Nephron progenitor cell (in vitro differentiated cells): Measurements from ENCODE around the gene BCAP31.
"Not testable (repeated sequence)": the region's sequence is repeated elsewhere in the genome, so short reads cannot be mapped to it uniquely, and the experiment has no call there.

ENCODE experiments used
- DNase-seq: peaks from one replicate; pipeline ENCODE4 v3.0.0; 2021
- H3K27ac Mint-ChIP-seq: 2 replicates; pipeline ENCODE4 v1.8.0; 2021; ENCODE audit warnings: mild to moderate bottlenecking, moderate library complexity, mixed read lengths
- H3K27me3 Mint-ChIP-seq: 2 replicates; pipeline ENCODE4 v1.8.0; 2021; ENCODE audit warnings: mild to moderate bottlenecking, low read depth, mixed read lengths; ENCODE audit not compliant: poor library complexity
- H3K36me3 Mint-ChIP-seq: 2 replicates; pipeline ENCODE4 v1.8.0; 2021; ENCODE audit warnings: low read depth, mixed read lengths
- H3K4me1 Mint-ChIP-seq: 2 replicates; pipeline ENCODE4 v1.8.0; 2021; ENCODE audit warnings: mixed read lengths
- H3K4me3 Mint-ChIP-seq: 2 replicates; pipeline ENCODE4 v1.8.0; 2021; ENCODE audit warnings: mild to moderate bottlenecking, moderate library complexity, mixed read lengths
- H3K9me3 Mint-ChIP-seq: 2 replicates; pipeline ENCODE4 v1.8.0; 2021; ENCODE audit warnings: mild to moderate bottlenecking, moderate library complexity, mixed read lengths
- CTCF ChIP-seq: fragments of 200-600 bp; sonication (generic); IDR thresholded peaks from 2 replicates; pipeline ENCODE4 v1.5.0; 2021; ENCODE audit warnings: antibody characterized with exemption

BCAP31 gene

GRCh38 chrX:153687121-153688039 lies 36.8 kb downstream of the BCAP31 start, which contains the start of gene SLC6A8:
TSS of gene SLC6A8 (plus strand) at chrX:153687926. CDS start at chrX:153688575, 649 bp downstream.
- peak within 1 kb of the TSS; percentile 77 for H3K27ac Mint-ChIP-seq
- H3K9me3 Mint-ChIP-seq = peaks cover 23% of the 10 kb centered on the region

GRCh38 chrX:153686711-153687110 lies 37.5 kb downstream of the BCAP31 start:
- H3K27ac Mint-ChIP-seq = peak overlapping the region; percentile 77
- peaks cover 27% of the 10 kb centered on the region for H3K9me3 Mint-ChIP-seq
- H3K27me3 Mint-ChIP-seq = peaks cover 3% of the 10 kb centered on the region
- TF ChIP-seq CTCF = no peak
- peak overlapping the region; percentile 13 for H3K4me3 Mint-ChIP-seq
- DNase-seq = no peak
- H3K36me3 Mint-ChIP-seq = peaks cover 4% of the 10 kb centered on the region
- peaks cover 15% of the 10 kb centered on the region for H3K4me1 Mint-ChIP-seq

More at GRCh38 chrX:153687121-153688039, 36.8 kb downstream of the BCAP31 start, which contains the start of gene SLC6A8:
- peaks cover 15% of the 10 kb centered on the region for H3K4me1 Mint-ChIP-seq
- peak within 1 kb of the TSS; percentile 62 for H3K4me3 Mint-ChIP-seq
- H3K27me3 Mint-ChIP-seq = peaks cover 3% of the 10 kb centered on the region
- peaks cover 4% of the 10 kb centered on the region for H3K36me3 Mint-ChIP-seq
- DNase-seq = peak; percentile 77
- TF ChIP-seq CTCF = peak; percentile 35

- Mint-ChIP-seq H3K4me3 (peak overlapping the region; percentile 72), H3K27me3 (peaks cover 3% of the 10 kb centered on the region), H3K27ac (peak overlapping the region; percentile 77)
Observed at GRCh38 chrX:153685751-153686696, 38.2 kb downstream of the BCAP31 start.

GRCh38 chrX:153685156-153685536 lies 39.0 kb downstream of the BCAP31 start:
- no peak for TF ChIP-seq CTCF
- no peak for DNase-seq
- peaks cover 4% of the 10 kb centered on the region for H3K36me3 Mint-ChIP-seq
- peaks cover 35% of the 10 kb centered on the region for H3K9me3 Mint-ChIP-seq
- H3K4me3 Mint-ChIP-seq = no peak overlapping the region
- peaks cover 3% of the 10 kb centered on the region for H3K27me3 Mint-ChIP-seq
- no peak overlapping the region for H3K27ac Mint-ChIP-seq
- H3K4me1 Mint-ChIP-seq = peaks cover 15% of the 10 kb centered on the region

More at GRCh38 chrX:153685751-153686696, 38.2 kb downstream of the BCAP31 start:
- Mint-ChIP-seq H3K4me1 (peaks cover 15% of the 10 kb centered on the region), H3K9me3 (peaks cover 32% of the 10 kb centered on the region), H3K36me3 (peaks cover 4% of the 10 kb centered on the region)
- no peak for DNase-seq
- TF ChIP-seq CTCF = no peak

- DNase-seq = no peak
- TF ChIP-seq CTCF = no peak
- no peak overlapping the region for H3K4me3 Mint-ChIP-seq
- H3K9me3 Mint-ChIP-seq = peaks cover 40% of the 10 kb centered on the region
- peaks cover 3% of the 10 kb centered on the region for H3K27me3 Mint-ChIP-seq
- peaks cover 4% of the 10 kb centered on the region for H3K36me3 Mint-ChIP-seq
- peaks cover 15% of the 10 kb centered on the region for H3K4me1 Mint-ChIP-seq
- no peak overlapping the region for H3K27ac Mint-ChIP-seq
Observed at GRCh38 chrX:153684467-153685155, 39.6 kb downstream of the BCAP31 start.

- H3K27me3 Mint-ChIP-seq, DNase-seq, H3K36me3 Mint-ChIP-seq, H3K4me3 Mint-ChIP-seq, H3K27ac Mint-ChIP-seq: not testable (repeated sequence)
- Mint-ChIP-seq H3K9me3 (peaks cover 49% of the 10 kb centered on the region), H3K4me1 (peaks cover 15% of the 10 kb centered on the region)
Observed at GRCh38 chrX:153683486-153683885, 40.7 kb downstream of the BCAP31 start.
